MCF 10A (cell line): Measurements from ENCODE around the gene NR1H2. TPM values are rescaled to one million over a fixed set of nuclear protein-coding genes. Genes with fewer than 3 reads are reported as not detected.
A peak's percentile ranks its signal among the peaks of the same experiment; 100 is the strongest.

ENCODE experiments used
- BruUV-seq: library from RNA; stranded (reverse); fragments of 400-500 nt; replicated peaks from 2 replicates; lab custom pipeline; 2021; lab: Mats Ljungman, UMichigan
- CTCF ChIA-PET: fragments of 300-600 bp; sonication (Branson Sonifier 250); formaldehyde crosslinking; extraction: SDS; loops from one replicate; lab custom pipeline; 2021; ENCODE audit warnings: antibody characterized with exemption, inconsistent platforms; lab: Yijun Ruan, JAX
- POLR2A ChIA-PET: fragments of 300-600, 350-650 bp; sonication (Branson Sonifier 250); formaldehyde crosslinking; extraction: SDS; loops from one replicate; lab custom pipeline; 2020; ENCODE audit warnings: antibody characterized with exemption, inconsistent platforms; lab: Yijun Ruan, JAX
- DNase-seq: peaks from one replicate; pipeline ENCODE4 v3.0.0-alpha.2; 2018; ENCODE audit not compliant: unreplicated experiment
- H3K27ac Mint-ChIP-seq: one replicate; pipeline ENCODE4 v1.8.0; 2022; ENCODE audit warnings: mild to moderate bottlenecking, low read depth, mixed read lengths; ENCODE audit not compliant: unreplicated experiment
- H3K27me3 Mint-ChIP-seq: one replicate; pipeline ENCODE4 v1.8.0; 2022; ENCODE audit warnings: mixed read lengths; ENCODE audit not compliant: insufficient read depth, unreplicated experiment
- H3K36me3 Mint-ChIP-seq: one replicate; pipeline ENCODE4 v1.8.0; 2022; ENCODE audit warnings: mild to moderate bottlenecking, moderate library complexity, mixed read lengths; ENCODE audit not compliant: insufficient read depth, unreplicated experiment
- H3K4me1 Mint-ChIP-seq: one replicate; pipeline ENCODE4 v1.8.0; 2022; ENCODE audit warnings: mixed read lengths; ENCODE audit not compliant: insufficient read depth, unreplicated experiment
- H3K4me3 Mint-ChIP-seq: one replicate; pipeline ENCODE4 v1.8.0; 2022; ENCODE audit warnings: mild to moderate bottlenecking, moderate library complexity, mixed read lengths; ENCODE audit not compliant: unreplicated experiment
- H3K9me3 Mint-ChIP-seq: one replicate; pipeline ENCODE4 v1.8.0; 2022; ENCODE audit warnings: mixed read lengths; ENCODE audit not compliant: unreplicated experiment
- intact Hi-C: fragments of 100-400 bp; cut with micrococcal nuclease; formaldehyde crosslinking; loops from 2 replicates; pipeline ENCODE4 v1.14.1; 2022
- total RNA-seq: library from RNA; stranded (reverse); gene quantifications from 2 replicates; pipeline ENCODE4 v1.2.3, GENCODE V29; 2022
- TF ChIP-seq, protein P1 (sequence below): fragments of 200-600 bp; IDR thresholded peaks from one replicate; pipeline ENCODE4 v1.8.0; 2022; ENCODE audit warnings: antibody characterized with exemption, mild to moderate bottlenecking; ENCODE audit not compliant: unreplicated experiment

Gene NR1H2
- total RNA-seq, 1 experiment from 2014 or later: 62.0 TPM

DNA sequence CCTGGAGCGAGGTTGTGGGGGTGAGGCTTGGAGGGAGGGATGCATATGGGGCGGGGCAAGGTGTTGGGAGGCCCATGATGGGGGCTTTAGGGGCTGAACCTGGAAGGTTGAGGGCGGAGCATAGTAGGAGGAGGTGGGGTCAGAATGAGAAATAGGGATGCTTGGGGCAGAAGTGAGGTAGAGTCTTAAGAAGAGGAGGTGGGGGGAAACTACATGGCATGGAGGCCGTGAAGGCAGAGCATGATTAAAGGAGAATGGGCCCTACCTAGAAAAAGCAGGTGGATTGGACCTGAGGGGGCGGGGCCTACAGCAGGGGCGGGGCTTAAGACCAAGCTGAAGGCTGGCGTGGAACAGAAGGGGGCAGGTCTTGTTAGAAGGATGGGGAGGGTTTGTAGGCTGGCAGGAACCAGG is 799 bp downstream of the NR1H2 start:
- Mint-ChIP-seq H3K27ac (peak overlapping the region; percentile 100), H3K4me1 (peaks cover 5% of the 10 kb centered on the region), H3K4me3 (peak overlapping the region; percentile 100), H3K27me3 (no peaks in the 10 kb centered on the region), H3K36me3 (peaks cover 47% of the 10 kb centered on the region), H3K9me3 (no peaks in the 10 kb centered on the region)
- TF ChIP-seq, protein P1, sequence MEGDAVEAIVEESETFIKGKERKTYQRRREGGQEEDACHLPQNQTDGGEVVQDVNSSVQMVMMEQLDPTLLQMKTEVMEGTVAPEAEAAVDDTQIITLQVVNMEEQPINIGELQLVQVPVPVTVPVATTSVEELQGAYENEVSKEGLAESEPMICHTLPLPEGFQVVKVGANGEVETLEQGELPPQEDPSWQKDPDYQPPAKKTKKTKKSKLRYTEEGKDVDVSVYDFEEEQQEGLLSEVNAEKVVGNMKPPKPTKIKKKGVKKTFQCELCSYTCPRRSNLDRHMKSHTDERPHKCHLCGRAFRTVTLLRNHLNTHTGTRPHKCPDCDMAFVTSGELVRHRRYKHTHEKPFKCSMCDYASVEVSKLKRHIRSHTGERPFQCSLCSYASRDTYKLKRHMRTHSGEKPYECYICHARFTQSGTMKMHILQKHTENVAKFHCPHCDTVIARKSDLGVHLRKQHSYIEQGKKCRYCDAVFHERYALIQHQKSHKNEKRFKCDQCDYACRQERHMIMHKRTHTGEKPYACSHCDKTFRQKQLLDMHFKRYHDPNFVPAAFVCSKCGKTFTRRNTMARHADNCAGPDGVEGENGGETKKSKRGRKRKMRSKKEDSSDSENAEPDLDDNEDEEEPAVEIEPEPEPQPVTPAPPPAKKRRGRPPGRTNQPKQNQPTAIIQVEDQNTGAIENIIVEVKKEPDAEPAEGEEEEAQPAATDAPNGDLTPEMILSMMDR: no peak
- CTCF ChIA-PET: interaction anchor here (1.2 kb wide), 1 partner anchor 9 kb away, joined by 3 read pairs; no protein-coding TSS in a partner anchor
- POLR2A ChIA-PET: no interaction called here
- no TSS peak for BruUV-seq
- intact Hi-C loops: loop anchor here (2.0 kb wide), 1 partner anchor 76 kb away; no protein-coding TSS in a partner anchor
- peak; percentile 32 for DNase-seq

DNA sequence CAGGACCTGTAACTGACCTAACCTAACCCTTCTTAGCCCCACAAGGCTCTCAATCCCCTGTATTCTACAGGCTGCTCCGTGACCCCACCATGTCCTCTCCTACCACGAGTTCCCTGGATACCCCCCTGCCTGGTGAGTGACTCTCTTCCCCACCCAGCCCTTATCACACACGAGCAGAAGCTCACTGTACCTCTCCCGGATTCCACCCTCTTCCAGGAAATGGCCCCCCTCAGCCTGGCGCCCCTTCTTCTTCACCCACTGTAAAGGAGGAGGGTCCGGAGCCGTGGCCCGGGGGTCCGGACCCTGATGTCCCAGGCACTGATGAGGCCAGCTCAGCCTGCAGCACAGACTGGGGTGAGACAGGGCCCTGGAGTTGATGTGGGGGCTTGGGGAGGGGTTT is 1.3 kb downstream of the NR1H2 start:
- CTCF ChIA-PET: no interaction called here

DNA sequence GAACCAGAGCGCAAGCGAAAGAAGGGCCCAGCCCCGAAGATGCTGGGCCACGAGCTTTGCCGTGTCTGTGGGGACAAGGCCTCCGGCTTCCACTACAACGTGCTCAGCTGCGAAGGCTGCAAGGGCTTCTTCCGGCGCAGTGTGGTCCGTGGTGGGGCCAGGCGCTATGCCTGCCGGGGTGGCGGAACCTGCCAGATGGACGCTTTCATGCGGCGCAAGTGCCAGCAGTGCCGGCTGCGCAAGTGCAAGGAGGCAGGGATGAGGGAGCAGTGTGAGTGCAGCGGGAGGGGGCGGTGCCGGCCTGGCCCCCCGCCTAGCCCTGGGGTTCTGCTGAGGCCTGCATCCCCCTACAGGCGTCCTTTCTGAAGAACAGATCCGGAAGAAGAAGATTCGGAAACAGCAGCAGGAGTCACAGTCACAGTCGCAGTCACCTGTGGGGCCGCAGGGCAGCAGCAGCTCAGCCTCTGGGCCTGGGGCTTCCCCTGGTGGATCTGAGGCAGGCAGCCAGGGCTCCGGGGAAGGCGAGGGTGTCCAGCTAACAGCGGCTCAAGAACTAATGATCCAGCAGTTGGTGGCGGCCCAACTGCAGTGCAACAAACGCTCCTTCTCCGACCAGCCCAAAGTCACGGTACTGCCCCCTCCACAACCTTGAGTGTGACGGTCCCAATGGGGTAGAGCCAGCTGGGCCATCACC is 2.1 kb downstream of the NR1H2 start:
- TF ChIP-seq, protein P1: no peak
- intact Hi-C loops: no loop called here
- H3K36me3 Mint-ChIP-seq: peaks cover 58% of the 10 kb centered on the region
- BruUV-seq: TSS peak; percentile 58
- ChIA-PET CTCF (no interaction called here), POLR2A (no interaction called here)
- DNase-seq: no peak
- peak overlapping the region; percentile 100 for H3K4me3 Mint-ChIP-seq
- H3K27me3 Mint-ChIP-seq: no peaks in the 10 kb centered on the region
- no peak overlapping the region for H3K27ac Mint-ChIP-seq
- H3K4me1 Mint-ChIP-seq: peaks cover 9% of the 10 kb centered on the region
- H3K9me3 Mint-ChIP-seq: no peaks in the 10 kb centered on the region

More for the DNA sequence above, 1.3 kb downstream of the NR1H2 start:
- no peak for DNase-seq
- TF ChIP-seq, protein P1: no peak
- no peaks in the 10 kb centered on the region for H3K27me3 Mint-ChIP-seq
- peaks cover 50% of the 10 kb centered on the region for H3K36me3 Mint-ChIP-seq
- H3K27ac Mint-ChIP-seq: no peak overlapping the region
- peaks cover 5% of the 10 kb centered on the region for H3K4me1 Mint-ChIP-seq
- H3K4me3 Mint-ChIP-seq: peak overlapping the region; percentile 100
- BruUV-seq: no TSS peak
- no peaks in the 10 kb centered on the region for H3K9me3 Mint-ChIP-seq
- intact Hi-C loops: loop anchor here (2.0 kb wide), 1 partner anchor 77 kb away; no protein-coding TSS in a partner anchor
- POLR2A ChIA-PET: no interaction called here

DNA sequence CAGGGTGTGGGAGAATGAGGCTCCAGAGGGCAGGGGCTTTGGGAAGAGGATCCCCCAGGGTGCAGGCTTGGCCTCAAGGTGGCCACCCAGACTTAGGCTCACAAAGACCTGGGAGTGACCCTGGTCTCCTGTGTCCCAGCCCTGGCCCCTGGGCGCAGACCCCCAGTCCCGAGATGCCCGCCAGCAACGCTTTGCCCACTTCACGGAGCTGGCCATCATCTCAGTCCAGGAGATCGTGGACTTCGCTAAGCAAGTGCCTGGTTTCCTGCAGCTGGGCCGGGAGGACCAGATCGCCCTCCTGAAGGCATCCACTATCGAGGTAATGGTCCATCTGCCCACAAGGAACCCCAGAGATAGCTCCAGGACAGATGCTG is 2.6 kb downstream of the NR1H2 start:
- DNase-seq: no peak
- ChIA-PET CTCF (no interaction called here), POLR2A (no interaction called here)
- Mint-ChIP-seq H3K4me3 (no peak overlapping the region), H3K4me1 (peaks cover 13% of the 10 kb centered on the region), H3K9me3 (no peaks in the 10 kb centered on the region), H3K27ac (no peak overlapping the region), H3K36me3 (peaks cover 64% of the 10 kb centered on the region), H3K27me3 (no peaks in the 10 kb centered on the region)
- TF ChIP-seq, protein P1: no peak
- intact Hi-C loops: no loop called here
- BruUV-seq: no TSS peak
